Mesothelial cell of epicardium (in vitro differentiated cells): ENCODE results near the gene EMC10. TPM values are rescaled to one million over a fixed set of nuclear protein-coding genes. Genes with fewer than 3 reads are reported as not detected.

Experiments used
- DNase-seq, 2 experiments: peaks; one replicate each; pipeline ENCODE4 v3.0.0; 2021; ENCODE audit warnings: low spot score in 2 of 2; ENCODE audit not compliant: unreplicated experiment in 2 of 2
- H3K27ac Mint-ChIP-seq: 2 replicates; pipeline ENCODE4 v1.8.0; 2021; ENCODE audit warnings: mixed read lengths
- H3K27me3 Mint-ChIP-seq: 2 replicates; pipeline ENCODE4 v1.8.0; 2021; ENCODE audit warnings: low read depth, mixed read lengths
- H3K36me3 Mint-ChIP-seq: 2 replicates; pipeline ENCODE4 v1.8.0; 2021; ENCODE audit warnings: mixed read lengths
- H3K4me1 Mint-ChIP-seq: 2 replicates; pipeline ENCODE4 v1.8.0; 2021; ENCODE audit warnings: mixed read lengths
- H3K4me3 Mint-ChIP-seq: 2 replicates; pipeline ENCODE4 v1.8.0; 2021; ENCODE audit warnings: mild to moderate bottlenecking, moderate library complexity, mixed read lengths
- H3K9me3 Mint-ChIP-seq: 2 replicates; pipeline ENCODE4 v1.8.0; 2021; ENCODE audit warnings: mixed read lengths
- CTCF ChIP-seq: fragments of 200-600 bp; sonication (generic); IDR thresholded peaks from one replicate; pipeline ENCODE4 v1.5.0; 2021; ENCODE audit warnings: antibody characterized with exemption; ENCODE audit not compliant: unreplicated experiment
- total RNA-seq: library from RNA; stranded (reverse); gene quantifications from 3 replicates; pipeline ENCODE4 v1.2.1, GENCODE V29; 2021

EMC10 gene
- total RNA-seq, 1 donor from 2014 or later: 176 TPM

- Mint-ChIP-seq H3K4me1 (no peaks in the 10 kb centered on the region), H3K36me3 (peaks cover 14% of the 10 kb centered on the region), H3K9me3 (peaks cover 20% of the 10 kb centered on the region), H3K4me3 (no peak overlapping the region), H3K27ac (no peak overlapping the region), H3K27me3 (peaks cover 9% of the 10 kb centered on the region)
- TF ChIP-seq CTCF: no peak
- DNase-seq: no peak
Measured at GRCh38 chr19:50531171-50531612, 54.9 kb downstream of the EMC10 start.

- no peak for DNase-seq
- H3K27me3 Mint-ChIP-seq: peaks cover 7% of the 10 kb centered on the region
- TF ChIP-seq CTCF: no peak
- peaks cover 20% of the 10 kb centered on the region for H3K9me3 Mint-ChIP-seq
- H3K27ac Mint-ChIP-seq: no peak overlapping the region
- no peaks in the 10 kb centered on the region for H3K4me1 Mint-ChIP-seq
- H3K4me3 Mint-ChIP-seq: no peak overlapping the region
- peaks cover 14% of the 10 kb centered on the region for H3K36me3 Mint-ChIP-seq
Measured at GRCh38 chr19:50532952-50533351, 56.6 kb downstream of the EMC10 start.

- peaks cover 20% of the 10 kb centered on the region for H3K9me3 Mint-ChIP-seq
- no peaks in the 10 kb centered on the region for H3K4me1 Mint-ChIP-seq
- no peak overlapping the region for H3K4me3 Mint-ChIP-seq
- H3K27ac Mint-ChIP-seq: no peak overlapping the region
- H3K27me3 Mint-ChIP-seq: peaks cover 7% of the 10 kb centered on the region
- no peak for TF ChIP-seq CTCF
- no peak for DNase-seq
- H3K36me3 Mint-ChIP-seq: peaks cover 14% of the 10 kb centered on the region
Measured at GRCh38 chr19:50534478-50534877, 58.2 kb downstream of the EMC10 start.

GRCh38 chr19:50535672-50536187 lies 59.4 kb downstream of the EMC10 start:
- H3K9me3 Mint-ChIP-seq: peaks cover 20% of the 10 kb centered on the region
- peaks cover 14% of the 10 kb centered on the region for H3K36me3 Mint-ChIP-seq
- no peak for TF ChIP-seq CTCF
- peaks cover 7% of the 10 kb centered on the region for H3K27me3 Mint-ChIP-seq
- H3K4me1 Mint-ChIP-seq: no peaks in the 10 kb centered on the region
- H3K27ac Mint-ChIP-seq: no peak overlapping the region
- no peak overlapping the region for H3K4me3 Mint-ChIP-seq
- no peak for DNase-seq

- peaks cover 14% of the 10 kb centered on the region for H3K36me3 Mint-ChIP-seq
- H3K4me1 Mint-ChIP-seq: no peaks in the 10 kb centered on the region
- no peak overlapping the region for H3K4me3 Mint-ChIP-seq
- TF ChIP-seq CTCF: no peak
- no peak for DNase-seq
- H3K27ac Mint-ChIP-seq: no peak overlapping the region
- H3K9me3 Mint-ChIP-seq: peaks cover 20% of the 10 kb centered on the region
- peaks cover 5% of the 10 kb centered on the region for H3K27me3 Mint-ChIP-seq
Measured at GRCh38 chr19:50536662-50537305, 60.5 kb downstream of the EMC10 start.
